Kidney tubule cell (primary cell): ENCODE data around the gene IFIH1.
A peak's percentile ranks its signal among the peaks of the same experiment; 100 is the strongest.

Source experiments
- DNase-seq: peaks from one replicate; pipeline ENCODE4 v3.0.0-alpha.2; 2018; ENCODE audit warnings: low spot score

Gene IFIH1

GRCh38 chr2:162308747-162309503, 9.6 kb downstream of the IFIH1 start:
- peak; percentile 20 for DNase-seq

- DNase-seq = no peak
Measured at GRCh38 chr2:162305901-162306300, 12.6 kb downstream of the IFIH1 start.

GRCh38 chr2:162301877-162302276, 16.6 kb downstream of the IFIH1 start:
- no peak for DNase-seq

- peak; percentile 61 for DNase-seq
Measured at GRCh38 chr2:162301151-162301804, 17.2 kb downstream of the IFIH1 start.

GRCh38 chr2:162300266-162300665, 18.2 kb downstream of the IFIH1 start:
- DNase-seq = no peak

GRCh38 chr2:162298669-162299335, 19.7 kb downstream of the IFIH1 start:
- no peak for DNase-seq

- peak; percentile 74 for DNase-seq
Measured at GRCh38 chr2:162297925-162298552, 20.4 kb downstream of the IFIH1 start.

GRCh38 chr2:162295009-162295408, 23.5 kb downstream of the IFIH1 start:
- no peak for DNase-seq

- DNase-seq = no peak
Measured at GRCh38 chr2:162293122-162293786, 25.2 kb downstream of the IFIH1 start.

- DNase-seq = no peak
Measured at GRCh38 chr2:162291748-162292147, 26.7 kb downstream of the IFIH1 start.

GRCh38 chr2:162282765-162283425, 35.6 kb downstream of the IFIH1 start:
- DNase-seq = no peak

- DNase-seq = no peak
Measured at GRCh38 chr2:162280654-162281053, 37.8 kb downstream of the IFIH1 start.

GRCh38 chr2:162277381-162277780, 41.1 kb downstream of the IFIH1 start:
- DNase-seq = no peak

- no peak for DNase-seq
Measured at GRCh38 chr2:162267996-162268395, 50.5 kb downstream of the IFIH1 start.

- DNase-seq = no peak
Measured at GRCh38 chr2:162267496-162267895, 51.0 kb downstream of the IFIH1 start.

- no peak for DNase-seq
Measured at GRCh38 chr2:162266460-162266760, 52.1 kb downstream of the IFIH1 start.

- DNase-seq = no peak
Measured at GRCh38 chr2:162265666-162266459, 52.6 kb downstream of the IFIH1 start.

GRCh38 chr2:162261032-162261945, 57.2 kb downstream of the IFIH1 start:
- peak; percentile 53 for DNase-seq

GRCh38 chr2:162258686-162259085, 59.8 kb downstream of the IFIH1 start:
- peak; percentile 1 for DNase-seq

- DNase-seq = peak; percentile 6
Measured at GRCh38 chr2:162258169-162258568, 60.3 kb downstream of the IFIH1 start.
